ENCODE measurements around the gene ARHGEF16.

The ARHGEF16 gene

DNA sequence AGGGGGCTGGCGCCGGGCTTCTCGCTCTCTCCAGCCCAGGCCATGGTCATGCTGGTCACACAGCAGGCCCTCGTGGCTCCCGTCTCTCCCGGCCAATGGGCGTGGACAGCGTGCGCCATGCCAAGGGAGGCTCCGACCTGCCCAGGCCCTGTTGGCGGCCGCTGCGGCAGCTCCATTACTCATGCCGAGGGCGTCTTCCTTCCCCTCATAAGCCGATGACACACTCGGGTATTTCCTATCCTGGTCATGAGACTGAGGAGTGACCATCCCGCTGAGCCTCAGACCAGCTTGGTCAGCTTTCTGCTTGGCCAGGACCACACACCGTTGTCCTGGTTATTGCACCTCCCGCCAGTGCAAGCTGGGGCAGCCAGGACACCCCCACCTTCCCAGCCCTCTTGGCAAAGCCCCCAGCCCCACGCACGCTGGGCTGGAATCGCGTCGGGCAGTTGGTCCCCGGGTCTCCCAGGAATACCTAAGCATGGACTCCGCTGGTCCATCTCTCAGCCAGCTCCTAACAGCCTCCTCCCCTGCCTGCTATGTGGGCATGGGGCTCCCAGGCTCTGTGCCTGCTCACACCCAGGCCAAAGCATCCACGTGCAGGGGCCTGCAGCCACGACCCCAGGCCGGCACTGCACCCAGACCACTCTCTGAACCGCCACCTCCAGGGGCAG lies 49.8 kb downstream of the ARHGEF16 start:
- peak; percentile 19 for DNase-seq

DNA sequence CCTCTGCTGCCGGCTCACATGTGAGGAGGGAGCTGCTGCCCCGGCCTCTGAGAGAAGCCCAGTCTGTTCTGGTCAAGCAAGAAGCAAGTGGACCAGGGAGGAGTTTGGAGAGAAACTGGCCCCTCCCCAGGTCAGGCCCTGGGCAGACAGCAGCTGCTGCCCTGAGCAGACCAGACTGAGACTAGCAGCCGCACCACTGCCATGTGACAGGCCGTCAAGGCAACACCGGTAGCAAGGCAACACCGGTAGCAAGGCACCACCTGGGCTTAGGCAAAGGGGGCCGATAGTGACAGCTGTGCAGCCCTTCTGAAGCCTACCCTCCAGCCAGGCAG lies 50.3 kb downstream of the ARHGEF16 start:
- DNase-seq, result no peak

DNA sequence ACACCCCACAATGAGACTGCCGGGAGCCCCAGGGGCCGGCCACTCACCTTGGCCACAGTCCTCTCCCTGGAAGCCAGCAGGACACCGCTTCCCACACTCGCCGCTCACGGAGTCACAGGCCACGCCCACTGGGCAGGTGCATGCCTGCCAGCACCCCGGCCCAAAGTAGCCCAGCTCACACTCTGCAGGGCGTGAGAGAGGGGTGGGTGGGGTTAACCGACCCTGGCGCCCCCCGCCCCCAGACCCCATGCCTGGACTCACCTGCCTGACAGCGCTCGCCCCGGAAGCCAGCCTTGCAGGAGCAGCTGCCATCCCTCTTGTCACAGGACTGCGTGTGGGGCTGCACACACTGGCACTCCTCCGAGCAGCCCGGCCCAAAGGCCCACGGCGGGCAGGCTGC lies 50.7 kb downstream of the ARHGEF16 start:
- no peak for DNase-seq

DNA sequence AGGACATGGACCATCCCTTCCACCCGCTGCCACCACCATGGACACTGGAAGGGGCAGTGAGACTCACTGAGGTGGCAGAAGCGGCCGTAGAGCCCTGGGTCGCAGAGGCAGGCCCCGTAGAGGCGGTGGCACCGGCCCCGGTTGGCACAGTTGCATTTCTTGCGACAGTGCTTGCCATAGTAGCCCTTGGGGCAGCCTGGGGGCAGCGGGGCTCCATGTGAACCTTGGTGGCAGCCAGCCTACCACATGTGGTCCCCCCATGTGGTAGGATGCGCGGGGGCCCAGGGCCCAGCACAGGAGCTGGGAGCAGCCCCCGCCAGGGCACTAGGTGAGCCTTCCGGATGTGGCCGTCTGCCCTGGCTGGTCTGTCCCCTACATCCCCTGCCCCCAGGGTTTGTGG lies 51.6 kb downstream of the ARHGEF16 start:
- no peak for DNase-seq

DNA sequence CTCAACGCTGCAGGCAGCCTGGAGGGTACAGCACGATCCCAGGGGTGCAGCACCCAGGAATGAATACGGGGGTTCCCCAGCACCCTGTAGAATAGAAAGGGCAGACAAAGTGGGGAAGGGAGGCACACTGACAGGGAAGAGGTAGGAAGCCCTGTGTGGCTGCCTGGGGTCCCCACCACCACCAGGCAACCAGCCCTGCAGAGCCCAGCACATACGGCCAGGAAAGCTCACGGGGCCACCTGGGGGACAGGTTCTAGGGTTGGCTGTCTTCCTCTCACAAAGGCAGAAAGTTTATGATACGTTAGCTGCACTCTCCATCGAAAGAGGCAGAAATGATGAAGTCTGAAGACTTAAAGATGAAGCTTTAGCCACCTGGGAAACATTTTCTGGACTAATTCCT lies 52.5 kb downstream of the ARHGEF16 start:
- DNase-seq, result no peak

DNA sequence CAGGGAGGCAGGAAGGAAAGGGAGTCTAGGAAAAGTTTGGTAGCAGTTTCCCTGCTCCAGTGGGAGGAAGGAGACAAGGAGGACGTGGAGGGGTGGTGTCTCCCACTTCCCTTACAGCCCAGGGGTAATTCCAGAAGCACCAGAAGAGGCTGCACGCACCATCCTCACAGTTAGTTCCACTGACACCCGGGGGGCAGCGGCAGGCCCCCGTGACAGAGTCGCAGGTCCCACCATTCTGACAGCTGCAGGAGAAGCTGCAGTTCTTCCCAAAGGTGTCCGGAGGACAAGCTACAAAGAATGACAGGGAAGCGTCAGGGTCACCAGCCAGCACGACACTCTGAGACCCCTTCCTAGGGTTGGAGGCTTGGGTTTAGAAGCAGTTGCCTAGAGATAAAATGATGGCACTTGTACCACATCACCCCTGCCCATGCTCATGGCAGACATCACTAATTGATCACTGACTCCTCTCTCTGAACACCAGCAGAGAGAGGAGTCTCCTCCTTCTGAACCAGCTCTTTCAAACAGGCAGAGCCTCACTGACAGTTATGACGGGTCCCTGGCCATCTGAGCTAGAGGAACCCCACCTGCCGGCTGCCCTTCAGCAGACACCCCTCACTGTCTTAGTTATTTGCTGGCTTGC lies 53.3 kb downstream of the ARHGEF16 start:
- no peak for DNase-seq

DNA sequence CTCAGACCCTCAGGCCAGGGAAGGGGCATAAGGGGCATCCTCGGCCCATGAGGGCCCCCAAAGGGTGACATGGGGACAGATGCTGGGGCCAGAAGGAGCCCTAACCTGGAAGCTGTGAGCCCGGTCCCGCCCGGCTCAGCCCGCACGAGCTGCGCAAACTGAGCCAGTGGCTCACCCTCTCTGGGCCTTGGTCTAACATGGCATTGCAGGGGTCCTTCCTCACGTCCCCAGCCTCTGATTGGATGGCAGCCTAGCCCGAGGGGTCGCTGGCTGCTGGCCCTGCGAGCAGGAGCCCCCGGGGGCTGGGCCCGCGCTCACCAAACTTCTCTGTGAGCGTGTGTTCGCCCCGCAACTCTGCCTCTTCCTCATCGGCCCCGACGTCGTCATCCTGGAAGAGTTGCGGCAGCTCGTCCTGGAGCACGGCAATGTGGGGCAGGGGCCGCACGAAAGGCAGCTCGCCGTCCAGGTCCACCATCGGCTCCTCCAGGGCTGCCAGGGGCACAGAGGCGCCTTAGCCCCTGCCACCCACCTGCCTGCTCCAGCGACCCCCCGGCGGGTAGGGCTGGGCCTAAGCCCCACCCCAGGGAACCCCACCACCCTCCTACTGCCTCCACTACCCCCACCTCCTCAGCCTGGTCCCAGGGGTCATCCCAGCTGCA lies 54.4 kb downstream of the ARHGEF16 start:
- DNase-seq, result no peak

DNA sequence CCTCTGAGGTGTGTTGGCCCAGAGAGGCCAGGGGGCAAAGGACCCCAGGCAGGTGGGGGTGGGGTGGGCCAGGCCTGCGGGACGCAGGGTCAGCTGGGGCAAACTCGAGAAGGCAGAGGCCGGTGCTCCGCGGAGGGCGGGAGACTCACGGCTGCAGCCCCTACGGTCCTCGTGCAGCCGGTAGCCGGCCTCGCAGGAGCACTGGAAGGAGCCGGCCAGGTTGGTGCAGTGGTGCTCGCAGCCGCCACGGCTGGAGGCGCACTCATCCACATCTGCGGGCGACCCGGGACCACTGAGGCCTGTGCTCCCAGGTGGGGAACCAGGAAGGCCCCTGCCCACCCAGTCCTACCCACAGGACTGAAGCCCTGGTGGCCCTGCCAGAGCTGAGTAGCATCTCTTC lies 55.3 kb downstream of the ARHGEF16 start:
- no peak for DNase-seq

DNA sequence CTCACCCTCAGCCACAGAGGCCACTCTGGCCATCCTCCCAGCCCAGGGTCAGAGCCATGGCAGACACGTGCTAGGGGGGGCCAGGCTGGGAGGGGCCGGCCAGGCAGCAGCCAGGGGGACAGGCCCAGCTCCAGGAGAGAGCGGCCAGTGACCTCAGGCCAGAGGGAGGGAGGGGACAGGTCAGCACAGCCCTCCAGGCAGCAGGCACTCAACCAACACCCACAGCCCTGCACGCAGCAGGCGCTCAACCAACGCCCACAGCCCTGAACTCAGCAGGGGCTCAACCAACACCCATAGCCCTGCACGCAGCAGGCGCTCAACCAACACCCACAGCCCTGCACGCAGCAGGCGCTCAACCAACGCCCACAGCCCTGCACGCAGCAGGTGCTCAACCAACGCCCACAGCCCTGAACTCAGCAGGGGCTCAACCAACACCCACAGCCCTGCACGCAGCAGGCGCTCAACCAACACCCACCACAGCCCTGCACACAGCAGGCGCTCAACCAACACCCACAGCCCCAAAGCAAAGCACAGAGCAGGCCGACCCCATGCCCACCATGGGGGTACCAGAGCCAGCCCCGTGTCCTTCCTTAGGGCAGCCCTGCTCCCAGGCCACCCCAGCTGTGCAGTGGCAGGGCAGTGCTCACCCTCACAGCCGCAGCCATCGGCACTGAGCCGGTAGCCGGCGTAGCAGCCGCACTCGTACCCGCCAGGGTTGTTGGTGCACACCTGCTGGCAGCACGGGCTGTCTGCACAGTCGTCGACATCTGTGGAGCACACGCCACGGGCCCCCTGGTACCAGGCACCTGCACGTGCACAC lies 55.9 kb downstream of the ARHGEF16 start:
- no peak for DNase-seq

DNA sequence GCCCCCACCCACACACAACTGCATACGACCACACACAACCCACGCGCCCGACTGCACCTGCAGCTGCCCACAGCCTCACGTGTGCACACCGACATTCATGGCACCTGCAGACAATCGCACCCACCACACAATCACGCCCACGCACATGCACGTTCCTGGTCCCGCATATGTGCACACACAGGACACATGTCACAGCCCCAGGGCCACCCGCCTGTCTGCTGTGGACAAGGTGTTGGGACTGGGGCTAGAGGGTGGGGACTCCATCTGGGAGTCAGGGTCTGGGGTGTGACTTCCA lies 56.4 kb downstream of the ARHGEF16 start:
- no peak for DNase-seq

DNA sequence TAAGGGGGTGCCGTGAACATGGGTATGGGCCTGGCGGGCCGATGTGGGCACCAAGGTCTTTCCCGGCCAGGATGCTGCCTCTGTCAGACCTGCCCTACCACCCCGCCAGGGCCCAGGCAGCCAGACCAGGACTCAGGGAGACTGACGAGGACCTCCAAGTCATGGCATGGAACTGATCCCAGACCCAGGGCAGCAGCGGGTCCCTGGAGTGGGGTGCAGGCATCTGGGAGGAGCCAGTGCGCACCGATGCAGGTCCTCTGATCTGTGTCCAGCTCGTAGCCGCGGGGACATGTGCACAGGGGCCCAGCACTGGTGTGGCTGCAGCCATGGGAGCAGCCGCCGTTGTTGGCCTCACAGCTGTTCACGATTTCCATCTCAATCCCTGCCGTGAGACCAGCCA lies 56.8 kb downstream of the ARHGEF16 start:
- DNase-seq, result no peak

DNA sequence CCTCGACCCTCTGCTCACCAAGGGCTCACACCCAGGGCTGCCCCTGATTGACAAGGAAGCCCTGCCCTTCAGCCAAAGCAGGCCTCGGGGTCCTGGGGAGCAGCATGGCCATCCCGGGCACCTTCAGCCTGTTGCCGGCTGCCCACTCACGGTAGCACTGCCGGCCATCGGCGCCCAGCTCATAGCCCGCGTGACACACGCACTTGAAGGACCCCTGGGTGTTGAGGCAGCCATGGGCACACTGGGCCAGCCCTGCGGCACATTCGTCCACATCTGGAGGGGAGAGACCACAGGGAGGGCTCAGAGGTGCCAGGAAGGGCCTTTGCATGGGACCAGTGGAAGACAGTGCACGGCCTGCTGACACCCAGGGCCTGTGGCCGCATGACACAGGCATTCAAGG lies 57.4 kb downstream of the ARHGEF16 start:
- no peak for DNase-seq

DNA sequence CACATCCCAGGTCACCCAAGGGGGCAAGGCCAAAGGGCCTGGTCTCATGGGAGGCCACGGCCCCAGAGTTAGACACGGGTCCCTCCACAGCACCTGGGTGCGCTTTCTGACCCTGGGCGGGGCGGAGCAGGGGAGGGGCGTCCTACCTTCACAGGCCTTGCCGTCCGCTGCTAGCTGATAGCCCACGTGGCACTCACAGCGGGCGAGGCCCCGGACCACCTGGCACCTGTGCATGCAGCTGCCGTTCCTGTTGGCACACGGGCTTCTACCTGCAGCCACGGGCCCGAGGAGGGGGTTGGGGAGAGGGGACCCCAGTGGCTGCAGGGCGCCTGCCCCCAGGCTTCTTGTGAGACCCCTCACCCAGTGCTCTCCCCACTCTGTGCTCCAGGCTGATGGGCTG lies 59.9 kb downstream of the ARHGEF16 start:
- DNase-seq, result no peak

DNA sequence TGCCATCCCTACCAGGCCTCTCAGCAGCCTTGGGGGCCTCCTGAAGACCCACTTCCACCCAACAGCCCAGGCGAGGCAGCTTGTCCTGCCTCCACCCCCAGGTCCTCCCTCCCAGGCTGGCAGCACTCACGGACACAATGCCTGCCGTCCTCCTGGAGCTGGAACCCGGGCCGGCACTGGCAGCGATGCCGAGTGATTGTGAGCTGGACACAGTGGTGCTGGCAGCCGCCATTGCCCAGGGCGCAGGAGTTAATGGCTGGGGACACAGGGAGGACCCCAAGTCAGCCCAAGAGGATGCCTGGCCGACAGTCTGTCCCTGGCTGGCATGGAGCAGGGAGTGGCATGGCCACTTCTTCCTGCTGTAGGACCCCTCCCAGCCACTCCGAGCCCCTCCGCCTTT lies 60.8 kb downstream of the ARHGEF16 start:
- DNase-seq, result no peak

DNA sequence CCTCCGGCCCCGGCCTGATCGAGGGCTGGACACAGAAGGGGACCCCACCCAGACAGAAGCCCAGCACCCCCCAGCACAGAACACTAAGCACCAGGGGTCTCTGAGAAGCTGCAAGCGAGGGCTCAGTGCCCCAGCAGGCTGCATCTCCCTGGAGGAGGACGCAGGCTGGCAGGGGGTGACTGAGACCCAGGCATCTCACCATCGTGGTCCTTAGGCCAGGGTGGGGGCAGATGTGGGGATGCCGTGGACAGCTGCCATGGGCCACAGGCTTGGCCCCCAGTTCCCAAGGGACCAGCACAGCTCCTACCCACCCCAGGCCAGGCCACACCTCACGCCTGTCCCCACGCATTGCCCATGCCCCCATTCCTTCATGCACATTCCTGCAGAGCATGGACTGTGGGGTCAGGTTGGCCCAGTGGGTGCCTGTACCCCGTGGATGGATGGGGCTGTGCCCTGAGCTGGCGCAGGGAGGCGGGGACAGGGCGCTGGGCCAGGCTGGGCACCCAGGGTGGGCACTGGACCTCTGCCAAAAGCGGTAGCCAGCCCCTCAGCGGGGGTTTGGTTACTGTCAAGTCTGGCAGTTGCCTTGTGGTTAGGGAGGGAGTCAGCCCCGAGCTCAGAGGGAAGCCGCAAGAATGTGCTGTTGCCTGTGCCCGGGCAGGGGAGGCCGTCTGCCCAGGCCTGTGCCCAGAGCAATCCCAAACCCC lies 61.5 kb downstream of the ARHGEF16 start:
- no peak for DNase-seq

DNA sequence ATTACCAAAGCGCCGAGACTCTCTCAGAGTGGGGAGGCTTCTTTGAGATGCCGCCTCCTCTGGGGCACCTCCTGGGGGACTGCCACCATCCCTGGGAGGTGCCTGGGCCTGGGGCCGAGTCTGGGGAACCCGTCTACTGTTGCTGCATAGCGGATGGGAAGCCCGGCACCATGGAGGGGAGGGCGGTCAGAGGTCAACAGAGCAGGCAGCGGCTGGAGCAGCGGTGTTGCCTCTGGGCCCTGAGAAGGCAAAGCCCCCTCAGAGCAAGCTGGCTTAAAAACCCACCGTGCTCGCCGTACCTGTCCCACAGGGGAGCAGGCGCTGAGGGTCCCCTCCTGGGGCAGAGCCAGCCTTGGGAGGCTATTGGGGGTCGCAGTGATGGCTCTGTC lies 62.0 kb downstream of the ARHGEF16 start:
- DNase-seq, result no peak

DNA sequence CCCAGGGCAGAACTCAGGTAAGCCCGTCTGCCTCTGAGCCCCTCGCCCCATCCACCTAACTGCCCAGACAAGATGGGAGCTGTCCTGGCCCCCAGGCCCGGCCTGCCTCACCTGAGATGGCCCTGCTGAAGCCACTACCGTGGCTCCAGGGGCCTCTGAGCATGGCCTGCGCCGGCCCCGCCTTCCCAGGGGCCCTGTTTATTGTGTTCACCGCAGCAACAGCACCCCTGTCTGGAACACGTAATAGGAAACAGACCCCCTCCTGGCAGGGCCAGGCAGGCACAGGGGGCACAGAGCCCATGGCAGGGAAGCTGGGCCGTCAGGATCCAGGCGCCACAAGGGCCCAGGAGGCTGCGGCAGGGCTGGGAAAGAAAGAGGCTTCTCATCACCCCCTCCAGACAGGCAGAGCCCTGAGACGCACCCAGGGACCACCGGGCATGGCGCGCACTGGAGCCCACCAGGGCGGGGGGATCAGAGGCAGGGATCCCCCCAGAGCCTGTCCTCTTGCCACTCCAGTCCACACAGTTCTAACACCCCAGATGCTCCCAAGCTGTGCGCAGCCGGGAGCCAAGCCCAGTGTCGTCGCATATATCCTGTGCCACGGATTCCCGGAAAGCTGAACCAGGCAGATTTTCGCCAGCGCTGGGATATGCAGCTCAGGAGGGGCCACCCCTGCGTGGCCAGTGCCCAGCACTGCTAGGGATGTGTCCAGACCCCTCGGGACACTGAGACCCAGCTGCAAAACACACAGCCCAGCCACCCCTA lies 62.6 kb downstream of the ARHGEF16 start:
- no peak for DNase-seq

DNA sequence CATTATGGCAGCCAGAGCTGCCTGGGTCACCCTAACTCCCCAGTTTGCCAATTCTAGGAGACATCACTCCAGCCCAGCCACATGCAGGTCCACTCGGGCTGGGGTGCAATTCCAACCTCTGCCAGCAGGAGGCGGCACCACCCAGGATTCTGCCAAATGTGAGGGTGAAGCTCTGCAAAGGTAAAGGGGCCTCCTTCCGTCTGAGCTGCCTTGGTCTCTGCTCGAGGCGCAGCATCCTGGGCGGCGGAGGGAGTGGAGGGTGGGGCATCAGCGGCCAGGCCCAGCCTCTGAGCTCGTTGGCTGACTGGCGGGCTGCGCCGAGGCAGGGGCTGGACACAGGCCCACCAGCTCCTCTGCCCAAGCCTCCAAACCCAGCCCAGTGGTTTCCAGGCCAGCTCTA lies 63.8 kb downstream of the ARHGEF16 start:
- no peak for DNase-seq

DNA sequence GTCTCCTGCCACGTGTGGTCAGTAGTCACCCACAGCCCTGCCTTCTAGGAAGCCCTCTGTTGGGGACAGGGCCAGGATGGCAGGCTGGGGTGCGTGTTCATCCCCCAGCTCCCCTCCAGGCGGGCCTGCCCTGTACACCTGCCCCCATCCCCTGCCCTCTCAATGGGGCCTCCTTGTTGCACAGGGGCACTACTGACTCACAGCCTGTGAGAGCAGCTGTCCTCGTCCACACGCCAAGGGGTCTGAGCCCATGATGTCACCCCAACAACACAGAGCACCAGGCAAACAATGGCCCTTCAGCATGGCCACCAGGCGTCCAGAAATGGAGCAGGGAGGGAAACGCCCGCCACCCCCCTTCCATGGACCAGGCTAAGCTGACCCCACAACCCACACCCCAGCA lies 64.3 kb downstream of the ARHGEF16 start:
- DNase-seq, result no peak

DNA sequence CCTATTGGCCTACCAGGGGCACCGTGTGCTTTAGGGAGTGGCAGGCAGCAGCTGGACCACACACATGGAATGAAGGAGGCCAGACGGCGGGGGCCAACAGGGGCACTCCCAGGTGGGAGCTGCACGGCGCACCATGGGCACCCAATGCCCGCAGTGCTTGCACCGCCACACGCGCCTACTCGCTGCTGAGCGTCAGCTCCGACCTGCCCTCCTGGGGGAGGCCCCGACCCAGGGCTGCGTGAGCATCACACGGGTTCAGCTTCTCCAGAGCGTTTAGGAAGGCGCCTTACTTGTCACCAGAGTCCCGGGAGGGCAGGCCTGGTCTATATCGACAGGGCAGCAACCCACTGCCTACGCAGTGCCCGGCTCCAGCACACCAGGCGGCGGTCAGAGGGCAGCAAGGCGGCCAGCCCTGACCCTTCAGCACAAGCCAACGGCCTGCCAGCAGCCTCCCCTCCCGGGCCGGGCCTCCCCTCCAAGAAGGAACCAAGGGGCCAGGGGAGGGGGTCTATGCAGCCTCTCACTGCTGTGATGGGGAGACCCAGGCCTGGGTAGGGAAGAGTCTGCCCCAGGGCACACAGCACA lies 64.9 kb downstream of the ARHGEF16 start:
- DNase-seq, result no peak

DNA sequence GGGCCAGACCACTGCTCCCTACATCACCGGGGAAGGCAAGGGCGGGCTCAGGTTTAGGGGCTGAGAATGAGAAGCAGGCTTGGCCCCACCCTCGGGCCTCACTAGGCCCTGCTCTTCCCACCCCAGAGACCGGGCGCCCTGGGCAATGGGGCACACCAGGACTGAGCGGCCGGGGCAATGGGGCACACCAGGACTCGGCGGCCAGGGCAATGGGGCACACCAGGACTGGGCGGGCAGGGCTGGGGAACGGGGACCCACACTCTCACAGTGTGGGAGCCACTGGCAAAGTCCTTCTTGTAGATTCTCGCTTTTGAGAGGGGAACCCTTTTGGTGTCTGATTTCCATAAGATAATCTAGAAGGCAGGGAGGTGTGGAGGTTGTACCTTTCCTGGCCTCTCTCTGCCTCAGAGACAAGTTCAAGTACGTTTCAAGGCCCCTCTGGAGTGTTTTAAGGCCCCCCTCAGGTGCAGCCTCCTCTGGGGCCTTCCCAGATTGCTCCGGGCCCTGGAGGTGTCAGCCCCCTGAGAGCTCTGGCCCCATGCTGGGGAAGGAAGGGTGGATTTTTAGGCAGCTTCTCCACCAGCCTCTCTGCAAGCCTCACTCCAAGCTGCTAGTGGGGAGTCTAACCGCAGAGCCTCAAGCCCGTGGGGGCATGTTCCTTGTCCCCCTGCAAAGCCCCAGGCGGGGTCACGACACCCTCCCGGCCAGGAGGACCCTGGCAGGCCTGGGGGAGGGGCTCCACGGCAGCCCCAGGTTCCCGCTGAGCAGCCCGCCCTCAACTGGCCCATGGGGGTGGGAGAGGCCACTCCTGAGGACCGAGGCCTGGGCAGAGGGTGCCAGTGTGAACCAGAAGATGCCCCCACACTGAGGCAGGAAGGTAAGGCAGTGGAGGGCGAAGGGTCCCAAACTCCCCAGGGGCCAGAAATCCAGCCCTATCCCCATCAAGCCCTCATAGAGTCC lies 66.2 kb downstream of the ARHGEF16 start:
- no peak for DNase-seq

Measured in kidney glomerular epithelial cell (primary cell).